Myometrial cell (primary cell): ENCODE results near the gene VPREB1. TPM values are rescaled to one million over a fixed set of nuclear protein-coding genes. Genes with fewer than 3 reads are reported as not detected.

Experiments used
- total RNA-seq: library from RNA; depleted of rRNA; stranded (reverse); fragments of >200 nt; gene quantifications from 2 replicates; pipeline ENCODE4 v1.2.3, GENCODE V29; 2015

Gene VPREB1
- total RNA-seq: not detected in 2 replicates

GRCh38 chr22:22244316-22245250, at the start of gene VPREB1:
Gene VPREB1 (plus strand): TSS chr22:22244786. CDS start chr22:22244814, 28 bp downstream.

